Mononuclear cell (primary cell): ENCODE measurements around the gene KCMF1. TPM values are rescaled to one million over a fixed set of nuclear protein-coding genes. Genes with fewer than 3 reads are reported as not detected.

ENCODE experiments used
- H3K27me3 ChIP-seq: 2 replicates; pipeline ENCODE4 v1.6.0; 2011; ENCODE audit warnings: low read length, control low read depth; ENCODE audit not compliant: insufficient read depth
- H3K4me1 ChIP-seq: 2 replicates; pipeline ENCODE4 v1.5.1; 2011; ENCODE audit warnings: mild to moderate bottlenecking, low read length, control low read depth; ENCODE audit not compliant: insufficient read depth
- H3K4me3 ChIP-seq: 2 replicates; pipeline ENCODE4 v1.5.1; 2011; ENCODE audit warnings: mild to moderate bottlenecking, low read length, moderate library complexity
- H3K9me3 ChIP-seq: 2 replicates; pipeline ENCODE4 v1.5.1; 2011; ENCODE audit warnings: low read depth, mild to moderate bottlenecking, control low read depth, low read length
- total RNA-seq: library from RNA; depleted of rRNA; stranded (reverse); fragments of >200 nt; gene quantifications from one replicate; pipeline ENCODE4 v1.2.3, GENCODE V29; 2012

KCMF1 gene
- total RNA-seq, 1 donor, result 78.8 TPM

DNA sequence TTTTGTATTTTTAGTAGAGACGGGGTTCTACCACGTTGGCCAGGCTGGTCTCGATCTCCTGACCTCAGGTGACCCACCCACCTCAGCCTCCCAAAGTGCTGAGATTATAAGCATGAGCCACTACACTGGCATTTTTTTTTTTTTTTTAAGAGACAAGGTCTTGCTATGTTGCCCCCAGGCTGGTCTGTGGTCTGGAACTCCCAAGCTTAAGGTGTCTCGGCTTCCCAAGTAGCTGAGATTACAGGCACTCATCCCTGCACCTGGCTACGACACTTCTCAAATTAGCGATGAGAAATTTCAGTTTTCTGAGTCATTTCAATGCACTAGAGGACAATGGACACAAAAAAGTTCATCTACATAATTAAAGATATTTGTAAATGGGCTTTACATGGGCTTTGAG, 125.7 kb downstream of the KCMF1 start:
- no peaks in the 10 kb centered on the region for H3K27me3 ChIP-seq
- H3K4me1 ChIP-seq, result no peaks in the 10 kb centered on the region
- H3K9me3 ChIP-seq, result no peaks in the 10 kb centered on the region
- H3K4me3 ChIP-seq, result no peak overlapping the region

DNA sequence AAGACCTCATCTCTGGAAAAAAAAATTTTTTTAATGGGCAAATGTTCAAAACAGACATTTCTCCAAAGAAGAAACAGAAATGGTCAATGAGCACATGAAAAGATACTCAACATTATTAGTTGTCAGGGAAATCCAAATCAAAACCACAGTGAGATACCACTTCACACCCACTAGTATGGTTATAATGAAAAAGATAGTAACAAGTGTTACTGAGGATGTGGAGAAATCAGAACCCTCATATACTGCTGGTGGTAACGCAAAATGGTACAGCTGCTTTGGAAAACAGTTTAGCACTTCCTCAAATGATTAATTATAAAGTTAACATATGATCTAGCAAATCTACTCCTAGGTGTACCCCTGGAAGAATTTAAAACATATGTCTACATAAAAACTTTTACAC, 133.3 kb downstream of the KCMF1 start:
- no peaks in the 10 kb centered on the region for H3K4me1 ChIP-seq
- no peaks in the 10 kb centered on the region for H3K9me3 ChIP-seq
- no peaks in the 10 kb centered on the region for H3K27me3 ChIP-seq
- H3K4me3 ChIP-seq, result no peak overlapping the region

DNA sequence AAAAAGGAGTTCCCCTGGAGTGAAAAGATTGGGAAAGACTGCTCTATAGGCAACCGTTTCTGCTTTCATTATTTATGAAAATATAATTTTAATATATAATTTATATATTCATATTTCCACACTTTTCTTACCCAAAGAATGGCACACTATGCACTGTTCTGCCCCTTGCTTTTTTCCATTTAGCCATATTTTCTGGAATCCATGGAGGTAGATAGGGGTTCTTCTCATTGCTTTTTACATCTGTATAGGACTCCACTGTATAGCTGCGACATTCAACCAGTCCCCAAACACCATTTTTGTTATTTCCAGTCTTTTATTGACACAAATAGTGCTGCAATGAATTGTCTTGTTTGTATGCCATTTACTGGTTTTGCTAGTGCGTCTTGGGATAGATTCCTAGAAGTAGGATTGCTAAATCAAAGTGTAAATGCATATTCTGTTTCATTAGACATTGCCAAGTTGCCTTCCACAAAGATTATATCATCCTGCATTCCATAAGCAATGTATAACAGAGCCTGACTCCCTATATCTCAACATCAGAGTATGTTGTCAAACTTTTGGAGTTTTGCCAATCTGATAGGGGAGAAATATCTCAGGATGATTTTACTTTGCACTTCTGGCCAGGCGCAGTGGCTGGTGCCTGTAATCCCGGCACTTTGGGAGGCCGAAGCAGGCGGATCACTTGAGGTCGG, 135.7 kb downstream of the KCMF1 start:
- Histone ChIP-seq H3K27me3 (no peaks in the 10 kb centered on the region), H3K4me3 (no peak overlapping the region), H3K4me1 (no peaks in the 10 kb centered on the region), H3K9me3 (no peaks in the 10 kb centered on the region)

Other genes starting within 250 kb of the KCMF1 start
- 96.0 TPM for gene TRABD2A, start 90.1 kb upstream of the KCMF1 start, total RNA-seq
- gene TMSB10, start 65.5 kb upstream of the KCMF1 start, total RNA-seq, result 3,268 TPM
- gene TCF7L1, start 162.2 kb downstream of the KCMF1 start, total RNA-seq, result not detected